OCI-LY1 (cell line): ENCODE data around the gene OBSL1.

Experiments
- CTCF ChIP-seq: fragments of 200-600 bp; sonication (generic), shearing (Covaris generic); IDR thresholded peaks from 2 replicates; pipeline ENCODE4 v1.5.1; 2017; ENCODE audit warnings: mild to moderate bottlenecking, antibody characterized with exemption, low read length, moderate library complexity, mixed read lengths
- EZH2 ChIP-seq: fragments of 200-600 bp; sonication (generic), shearing (Covaris generic); IDR thresholded peaks from 2 replicates; pipeline ENCODE4 v1.8.0; 2017; ENCODE audit warnings: borderline replicate concordance, mixed run types, mild to moderate bottlenecking, antibody characterized with exemption, low read length, moderate library complexity, mixed read lengths

DNA sequence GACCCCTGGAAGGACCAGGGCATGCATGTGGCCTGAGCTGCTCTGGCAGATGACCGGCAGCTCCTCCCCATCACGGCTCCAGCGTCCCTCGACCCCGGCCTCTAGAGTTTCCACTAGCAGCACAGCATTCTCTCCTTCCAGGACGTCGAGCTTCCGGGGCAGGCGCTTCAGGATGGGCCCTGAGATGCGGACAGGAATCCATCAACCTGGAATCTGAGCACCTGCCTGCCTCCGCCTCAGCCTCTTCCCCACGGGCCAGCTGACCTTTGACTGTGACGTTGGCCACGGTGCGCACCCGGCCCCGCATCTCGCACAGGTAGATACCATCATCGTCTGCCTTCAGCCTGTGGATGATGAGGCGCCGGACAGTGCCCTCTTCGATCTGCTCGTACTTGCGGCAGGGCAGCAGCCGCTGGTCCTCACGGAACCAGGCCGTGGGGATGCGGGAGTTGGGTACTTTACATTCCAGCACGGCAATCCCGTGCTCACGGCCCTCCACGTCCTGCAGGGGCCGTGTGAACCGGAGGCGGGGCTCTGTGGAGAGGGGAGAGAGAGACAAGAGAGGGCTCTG, 3.5 kb downstream of the OBSL1 start:
- TF ChIP-seq CTCF (no peak), EZH2 (no peak)
